Neural cell (in vitro differentiated cells): ENCODE measurements around the gene TRAPPC3.

Source experiments
- CTCF ChIP-seq: fragments of 450-650 bp; IDR thresholded peaks from 2 replicates; pipeline ENCODE4 v1.5.1; 2014; ENCODE audit warnings: antibody characterized with exemption, mild to moderate bottlenecking, moderate library complexity; ENCODE audit not compliant: poor library complexity, severe bottlenecking
- EP300 ChIP-seq: fragments of 450-650 bp; conservative IDR thresholded peaks from 2 replicates; pipeline ENCODE4 v1.6.1; 2014; ENCODE audit warnings: antibody characterized with exemption, mild to moderate bottlenecking, moderate library complexity; ENCODE audit not compliant: poor library complexity, severe bottlenecking
- EZH2 ChIP-seq: fragments of 200-600, 300-800 bp; shearing (Covaris generic), sonication (generic); IDR thresholded peaks from 2 replicates; pipeline ENCODE4 v1.6.1; 2014; ENCODE audit warnings: antibody characterized with exemption, low read length, borderline replicate concordance, mild to moderate bottlenecking; ENCODE audit not compliant: insufficient read depth, poor library complexity, severe bottlenecking
- POLR2AphosphoS5 ChIP-seq: IDR thresholded peaks from 2 replicates; pipeline ENCODE4 v1.6.1; 2012
- RAD21 ChIP-seq: fragments of 450-650 bp; conservative IDR thresholded peaks from 2 replicates; pipeline ENCODE4 v1.6.1; 2014; ENCODE audit warnings: antibody characterized with exemption, mild to moderate bottlenecking, moderate library complexity
- REST ChIP-seq: IDR thresholded peaks from 2 replicates; pipeline ENCODE4 v1.6.1; 2012; ENCODE audit warnings: borderline replicate concordance
- SMC3 ChIP-seq: fragments of 450-650 bp; conservative IDR thresholded peaks from 2 replicates; pipeline ENCODE4 v1.6.1; 2014; ENCODE audit warnings: antibody characterized with exemption, mild to moderate bottlenecking, moderate library complexity; ENCODE audit not compliant: poor library complexity

DNA sequence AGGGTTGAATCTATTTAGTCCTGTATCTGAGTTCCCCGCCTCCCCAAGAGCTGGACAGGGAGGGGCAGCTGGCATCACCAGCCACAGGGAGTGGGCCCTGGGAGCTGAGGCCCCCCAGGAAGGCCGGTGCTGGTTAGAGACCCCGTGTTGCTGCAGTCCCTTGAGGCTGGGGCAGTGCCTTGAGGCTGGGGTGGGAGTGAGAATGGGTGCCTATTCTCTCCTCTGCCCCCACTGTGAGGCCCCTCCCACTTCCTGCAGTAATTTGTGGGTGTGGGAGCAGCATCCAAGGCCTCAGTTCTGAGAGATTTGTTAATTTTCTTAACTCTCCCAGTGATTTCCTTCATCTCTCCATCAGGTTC is 2.5 kb upstream of the TRAPPC3 start:
- no peak for TF ChIP-seq CTCF
- TF ChIP-seq SMC3, result no peak
- TF ChIP-seq EZH2, result no peak
- no peak for TF ChIP-seq EP300
- TF ChIP-seq RAD21, result no peak
- no peak for TF ChIP-seq REST
- no peak for TF ChIP-seq POLR2AphosphoS5
